Smooth muscle cell (in vitro differentiated cells): ENCODE results near the gene MIA. TPM values are rescaled to one million over a fixed set of nuclear protein-coding genes. Genes with fewer than 3 reads are reported as not detected.

ENCODE experiments used
- DNase-seq: peaks from one replicate; lab custom pipeline; 2025; ENCODE audit not compliant: unreplicated experiment; lab: John Stamatoyannopoulos, UW
- H2AFZ ChIP-seq: fragments of 200-600 bp; sonication (generic); 2 replicates; pipeline ENCODE4 v1.6.0; 2016; ENCODE audit warnings: antibody characterized with exemption, low read depth, mild to moderate bottlenecking
- H3F3A ChIP-seq: fragments of 200-600 bp; sonication (generic); 2 replicates; pipeline ENCODE4 v1.6.0; 2017; ENCODE audit warnings: antibody characterized with exemption, low read depth
- H3K27ac ChIP-seq: fragments of 200-600 bp; sonication (generic); 2 replicates; pipeline ENCODE4 v1.5.1; 2016; ENCODE audit warnings: low read depth, mild to moderate bottlenecking
- H3K27me3 ChIP-seq: fragments of 200-600 bp; sonication (generic); 2 replicates; pipeline ENCODE4 v1.6.1; 2016; ENCODE audit warnings: low read depth, mild to moderate bottlenecking
- H3K36me3 ChIP-seq: fragments of 200-600 bp; sonication (generic); 2 replicates; pipeline ENCODE4 v1.5.1; 2016; ENCODE audit warnings: low read depth
- H3K4me1 ChIP-seq: fragments of 200-600 bp; sonication (generic); 2 replicates; pipeline ENCODE4 v1.5.1; 2016; ENCODE audit warnings: low read depth
- H3K4me2 ChIP-seq: fragments of 200-600 bp; sonication (generic); 2 replicates; pipeline ENCODE4 v1.6.0; 2016; ENCODE audit warnings: mild to moderate bottlenecking
- H3K4me3 ChIP-seq: fragments of 200-600 bp; sonication (generic); 2 replicates; pipeline ENCODE4 v1.5.1; 2016; ENCODE audit warnings: mild to moderate bottlenecking
- H3K79me2 ChIP-seq: fragments of 200-600 bp; sonication (generic); 2 replicates; pipeline ENCODE4 v1.6.0; 2016; ENCODE audit warnings: low read depth, mild to moderate bottlenecking
- H3K9ac ChIP-seq: fragments of 200-600 bp; sonication (generic); 2 replicates; pipeline ENCODE4 v1.6.0; 2016; ENCODE audit warnings: low read depth
- H3K9me3 ChIP-seq: fragments of 200-600 bp; sonication (generic); replicated peaks from 2 replicates; pipeline ENCODE4 v1.5.1; 2016; ENCODE audit warnings: low read depth
- H4K20me1 ChIP-seq: fragments of 200-600 bp; sonication (generic); 2 replicates; pipeline ENCODE4 v1.6.0; 2016; ENCODE audit warnings: low read depth
- CTCF ChIP-seq: fragments of 200-600 bp; sonication (generic); IDR thresholded peaks from 2 replicates; pipeline ENCODE4 v1.5.1; 2017; ENCODE audit warnings: borderline replicate concordance, mild to moderate bottlenecking, antibody characterized with exemption; ENCODE audit not compliant: insufficient read depth, poor library complexity, severe bottlenecking
- WGBS: methylation state at CpG from one replicate; pipeline ENCODE4 v1.1.7; 2016; ENCODE audit warnings: low lambda C conversion rate; 5-methylcytosine and 5-hydroxymethylcytosine counted together
- polyA plus RNA-seq: library from polyadenylated mRNA; unstranded; fragments of >200 nt; fragmentation: Nextera tagmentation; extraction: Ambion mirVana; gene quantifications from 2 replicates; pipeline ENCODE4 v1.2.1, GENCODE V29; 2016
- total RNA-seq: library from RNA; depleted of rRNA; stranded (reverse); fragments of >200 nt; gene quantifications from 2 replicates; pipeline ENCODE4 v1.2.3, GENCODE V29; 2014

MIA gene
- total and polyA plus RNA-seq, 2 experiments from 2014 or later: 2.4 to 3.8 TPM

DNA sequence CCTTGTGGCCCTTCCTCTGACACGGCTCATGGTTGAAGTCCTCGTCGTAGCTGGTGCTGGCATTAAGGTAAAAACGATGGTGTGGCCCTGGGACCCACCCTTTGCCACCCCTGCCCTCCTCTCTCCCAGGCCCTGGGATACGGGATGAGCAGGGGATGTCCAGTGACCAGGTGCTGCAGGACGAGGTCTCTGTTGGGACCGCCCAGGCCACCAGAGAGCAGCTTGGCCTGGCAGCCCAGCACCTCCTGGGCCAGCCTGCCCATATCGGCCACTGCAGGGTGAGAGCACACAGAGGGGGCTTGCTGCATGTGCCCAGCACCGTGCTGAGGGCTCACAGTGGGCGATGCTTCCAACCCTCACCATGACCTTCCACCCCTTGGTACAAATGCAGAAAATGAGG is 31.4 kb upstream of the MIA start:
- Histone ChIP-seq H3K79me2 (no peaks in the 10 kb centered on the region), H3K4me2 (no peak overlapping the region), H3K9me3 (no peaks in the 10 kb centered on the region), H3K27ac (no peak overlapping the region), H3K4me3 (no peak overlapping the region), H3K36me3 (no peaks in the 10 kb centered on the region), H4K20me1 (no peaks in the 10 kb centered on the region), H3K27me3 (no peaks in the 10 kb centered on the region), H3K9ac (no peak overlapping the region), H3F3A (peaks cover 8% of the 10 kb centered on the region), H3K4me1 (no peaks in the 10 kb centered on the region), H2AFZ (no peak overlapping the region)
- 94% methylated on average over 9 of the region's 10 CpGs for WGBS
- TF ChIP-seq CTCF: no peak
- DNase-seq: no peak

GRCh38 chr19:40744554-40745401 is 30.5 kb upstream of the MIA start:
- H3K27me3 ChIP-seq: no peaks in the 10 kb centered on the region
- H2AFZ ChIP-seq: no peak overlapping the region
- WGBS: 53% methylated on average over 17 of the region's 17 CpGs
- H3F3A ChIP-seq: peaks cover 8% of the 10 kb centered on the region
- H3K36me3 ChIP-seq: no peaks in the 10 kb centered on the region
- no peak overlapping the region for H3K4me3 ChIP-seq
- peaks cover 7% of the 10 kb centered on the region for H3K4me1 ChIP-seq
- peak overlapping the region; percentile 60 for H3K27ac ChIP-seq
- peak overlapping the region; percentile 13 for H3K4me2 ChIP-seq
- peak; percentile 7 for TF ChIP-seq CTCF
- no peaks in the 10 kb centered on the region for H3K79me2 ChIP-seq
- H3K9me3 ChIP-seq: no peaks in the 10 kb centered on the region
- no peak for DNase-seq
- H4K20me1 ChIP-seq: no peaks in the 10 kb centered on the region
- H3K9ac ChIP-seq: no peak overlapping the region

GRCh38 chr19:40745402-40745780 is 29.9 kb upstream of the MIA start:
- DNase-seq: no peak

More at GRCh38 chr19:40745402-40745780, 29.9 kb upstream of the MIA start:
- no peaks in the 10 kb centered on the region for H3K9me3 ChIP-seq
- peak overlapping the region; percentile 13 for H3K4me2 ChIP-seq
- peak overlapping the region; percentile 60 for H3K27ac ChIP-seq
- WGBS: 66% methylated on average over 7 of the region's 7 CpGs
- H4K20me1 ChIP-seq: no peaks in the 10 kb centered on the region
- no peaks in the 10 kb centered on the region for H3K27me3 ChIP-seq
- TF ChIP-seq CTCF: no peak
- H3K79me2 ChIP-seq: no peaks in the 10 kb centered on the region
- no peak overlapping the region for H3K4me3 ChIP-seq
- H3K9ac ChIP-seq: no peak overlapping the region
- peaks cover 8% of the 10 kb centered on the region for H3F3A ChIP-seq
- H2AFZ ChIP-seq: no peak overlapping the region
- peaks cover 11% of the 10 kb centered on the region for H3K4me1 ChIP-seq
- no peaks in the 10 kb centered on the region for H3K36me3 ChIP-seq
